Stimulated activated CD4-positive, alpha-beta T cell treated with anti-CD3 and anti-CD28 coated beads, Interleukin-2, amount 100 ng/mL, for 48 hours (primary cell): Measurements from ENCODE around the gene GARS1.

Source experiments
- DNase-seq, 2 donors: peaks; one replicate each; pipeline ENCODE4 v3.0.0-alpha.2; 2020

The GARS1 gene

GRCh38 chr7:30657131-30657530 lies 62.5 kb downstream of the GARS1 start:
- DNase-seq, result no peak

DNA sequence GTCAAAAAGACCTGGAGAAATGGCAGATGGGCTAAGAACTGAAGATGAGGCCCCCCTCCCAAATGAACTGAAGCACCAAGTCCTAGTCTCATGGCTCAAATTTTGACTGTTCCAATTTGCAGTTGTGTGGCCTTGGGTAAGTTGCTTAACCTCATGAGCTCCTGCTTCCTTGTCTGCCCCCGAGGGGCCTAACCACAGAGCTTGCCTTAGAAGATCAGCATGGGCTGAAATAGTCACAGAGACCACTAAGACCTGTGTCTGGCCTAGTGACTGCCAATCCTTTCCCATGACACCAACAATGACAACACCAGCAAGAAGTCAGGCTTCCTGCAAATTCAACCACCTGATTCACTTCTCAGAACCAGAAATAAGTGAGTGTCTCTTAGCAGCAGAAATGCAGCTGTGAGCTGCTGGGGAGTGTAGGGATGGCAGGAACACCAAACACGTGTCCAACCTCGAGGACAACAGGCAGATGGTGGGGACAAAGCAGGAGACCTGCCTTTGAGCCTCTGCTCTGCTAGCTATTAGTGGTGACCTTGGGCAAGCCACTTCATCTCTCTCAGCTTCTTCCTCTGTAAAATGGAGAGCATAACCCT lies 63.9 kb downstream of the GARS1 start:
- DNase-seq, result no peak

- DNase-seq, result no peak
Observed at GRCh38 chr7:30659312-30659711, 64.6 kb downstream of the GARS1 start.

GRCh38 chr7:30660331-30661255 lies 65.9 kb downstream of the GARS1 start:
- no peak for DNase-seq

DNA sequence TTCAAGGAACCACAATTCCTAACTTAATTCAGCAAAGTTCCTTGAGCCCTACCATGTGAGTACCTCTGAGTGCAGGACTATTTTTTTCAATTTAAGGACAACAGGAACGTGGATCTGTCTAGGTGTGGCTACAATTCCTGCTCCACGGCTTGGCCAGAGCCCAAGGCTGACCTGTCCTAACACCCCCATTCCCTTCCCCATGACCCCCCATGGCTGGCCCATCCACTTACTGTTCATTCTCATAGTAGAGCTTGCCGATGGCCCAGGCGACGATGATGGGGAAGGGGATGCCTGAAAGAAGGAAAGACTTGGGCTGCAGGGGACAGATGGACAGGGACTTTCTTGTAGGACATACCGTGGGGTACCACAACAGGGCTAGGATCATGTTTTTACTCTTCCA lies 67.2 kb downstream of the GARS1 start:
- DNase-seq, result no peak

DNA sequence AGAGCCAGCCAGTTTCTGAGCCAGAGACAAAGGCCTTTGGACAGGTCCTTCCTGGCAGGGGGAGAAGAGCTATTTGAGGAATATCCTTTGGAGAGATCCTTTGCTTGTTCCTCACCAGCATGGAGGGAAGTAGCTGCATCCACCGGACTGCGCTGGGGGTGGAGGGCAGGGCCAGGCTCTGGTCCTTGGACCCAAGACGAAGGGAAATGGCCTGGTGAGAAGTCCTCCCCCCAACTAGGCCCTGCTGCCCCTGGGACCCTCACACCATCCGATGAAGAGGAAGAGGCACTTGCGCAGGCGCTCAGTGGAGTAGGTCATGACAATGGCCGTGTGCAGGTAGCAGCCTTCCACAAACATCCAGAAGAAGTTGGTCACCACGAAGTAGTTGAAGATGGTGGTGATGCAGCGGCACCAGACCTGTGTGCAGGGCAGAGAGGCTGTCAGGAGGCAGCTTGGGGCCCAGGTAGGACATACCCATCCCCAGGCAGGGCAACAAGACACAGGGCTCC lies 67.8 kb downstream of the GARS1 start:
- DNase-seq, result no peak

DNA sequence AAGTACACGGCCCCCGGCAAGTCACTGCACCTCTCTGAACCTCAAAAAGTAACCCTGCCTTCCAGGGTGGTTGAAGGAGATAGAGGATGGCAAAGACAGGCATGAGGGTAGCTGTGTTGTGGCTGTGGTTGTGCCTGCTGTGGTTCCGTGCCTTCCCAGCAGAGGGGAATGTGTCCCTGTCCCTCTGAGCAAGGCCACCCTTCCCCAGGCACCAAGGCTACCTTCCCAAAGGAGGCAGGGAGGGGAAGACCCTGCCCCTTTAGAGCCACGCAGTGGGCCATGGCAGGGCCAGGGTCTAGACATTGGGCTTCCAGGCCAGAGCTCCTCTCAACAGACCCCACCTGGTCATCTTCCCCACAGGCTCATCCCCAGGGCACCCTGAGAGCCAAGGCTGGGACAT lies 68.7 kb downstream of the GARS1 start:
- DNase-seq, result no peak

DNA sequence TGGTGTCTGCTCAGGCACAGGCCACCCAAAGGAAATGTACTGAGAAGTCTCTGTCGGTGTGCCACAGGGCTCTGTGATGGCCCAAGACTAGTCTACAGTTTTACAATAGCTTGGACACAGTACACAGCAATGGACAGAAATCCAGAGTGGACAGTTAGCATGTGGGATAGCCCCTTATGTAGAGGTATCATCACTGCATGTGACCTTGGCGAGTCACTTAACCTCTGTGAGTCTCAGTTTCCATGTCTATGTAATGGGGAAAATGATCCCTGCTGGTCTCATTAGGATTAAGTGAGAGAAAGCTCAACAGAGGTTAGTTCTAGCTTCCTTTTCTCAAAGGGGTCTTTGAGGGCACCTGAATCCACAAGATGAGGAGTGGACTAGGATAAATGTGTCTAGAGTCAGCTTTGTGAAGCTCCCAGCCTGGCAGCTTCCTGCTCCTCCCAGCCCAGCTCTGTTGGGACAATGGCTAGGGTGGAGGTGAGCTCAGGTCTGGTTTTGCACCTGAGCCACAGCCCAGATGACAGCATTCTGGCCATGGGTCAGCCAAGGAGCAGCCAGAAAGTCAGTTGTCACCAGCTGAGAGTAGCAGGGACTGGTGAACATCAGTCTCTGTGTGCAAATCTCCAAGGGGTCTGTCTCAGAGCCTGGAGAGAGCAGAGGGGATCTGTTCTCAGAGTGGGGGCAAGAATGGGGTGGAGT lies 69.7 kb downstream of the GARS1 start:
- no peak for DNase-seq

DNA sequence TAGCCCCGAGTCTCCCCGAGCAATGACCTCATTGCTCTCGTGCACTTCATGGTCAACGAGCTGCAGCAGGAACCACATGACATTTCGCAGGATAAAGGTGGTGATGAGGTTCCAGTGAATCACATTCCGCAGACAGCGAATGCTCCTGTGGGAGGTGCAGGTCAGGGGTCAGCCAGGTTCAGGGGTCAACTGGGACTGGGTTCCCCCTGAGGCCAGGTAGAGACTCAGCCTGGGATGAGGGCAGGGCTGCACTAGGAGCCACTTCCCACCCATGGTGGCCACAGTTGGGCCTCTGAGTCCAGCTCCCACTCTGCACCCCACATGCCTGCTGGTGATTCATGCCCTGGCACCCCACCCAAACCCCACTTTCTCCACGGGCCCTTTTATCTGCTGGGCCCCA lies 70.4 kb downstream of the GARS1 start:
- DNase-seq, result no peak

DNA sequence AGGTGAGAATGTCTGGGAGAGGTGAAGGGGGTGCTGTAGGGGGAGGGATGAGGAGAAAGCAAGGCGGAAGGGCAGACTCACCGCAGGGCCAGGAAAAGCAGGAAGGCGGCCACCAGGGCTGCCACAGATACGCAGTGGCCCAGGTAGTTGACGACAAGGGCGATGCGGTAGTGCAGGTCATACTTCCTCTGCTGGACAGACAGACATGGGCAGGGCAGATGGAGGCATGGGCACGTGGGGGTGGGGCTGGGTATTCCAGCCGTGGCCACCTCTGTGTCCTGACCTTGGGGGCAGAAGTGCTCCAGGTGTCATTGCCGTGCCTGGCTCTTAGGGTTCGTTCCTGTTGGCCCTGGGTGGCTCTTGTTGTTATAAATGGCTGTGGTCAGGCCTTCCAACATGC lies 70.8 kb downstream of the GARS1 start:
- no peak for DNase-seq

DNA sequence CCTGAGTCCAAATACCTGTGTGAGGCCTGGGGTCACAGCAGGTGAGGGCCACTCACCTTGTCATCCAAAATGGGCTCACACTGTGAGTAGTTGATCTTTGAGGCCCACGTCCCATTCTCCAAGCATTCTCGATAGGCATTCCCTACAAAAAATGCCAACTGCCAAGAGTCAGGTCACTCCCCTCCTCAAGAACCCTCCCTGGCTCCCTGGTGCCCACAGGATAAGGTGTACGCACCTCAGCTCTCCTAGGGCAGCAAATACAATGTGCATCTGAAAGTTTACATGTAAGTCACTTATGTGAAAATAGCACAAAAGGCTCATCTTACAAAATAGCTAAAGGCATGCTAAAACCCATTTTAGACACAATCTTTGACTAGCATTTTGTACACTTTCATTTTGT lies 72.5 kb downstream of the GARS1 start:
- DNase-seq, result no peak

- DNase-seq, result no peak
Observed at GRCh38 chr7:30668102-30668501, 73.4 kb downstream of the GARS1 start.

- DNase-seq, result no peak
Observed at GRCh38 chr7:30671793-30672465, 77.3 kb downstream of the GARS1 start.

DNA sequence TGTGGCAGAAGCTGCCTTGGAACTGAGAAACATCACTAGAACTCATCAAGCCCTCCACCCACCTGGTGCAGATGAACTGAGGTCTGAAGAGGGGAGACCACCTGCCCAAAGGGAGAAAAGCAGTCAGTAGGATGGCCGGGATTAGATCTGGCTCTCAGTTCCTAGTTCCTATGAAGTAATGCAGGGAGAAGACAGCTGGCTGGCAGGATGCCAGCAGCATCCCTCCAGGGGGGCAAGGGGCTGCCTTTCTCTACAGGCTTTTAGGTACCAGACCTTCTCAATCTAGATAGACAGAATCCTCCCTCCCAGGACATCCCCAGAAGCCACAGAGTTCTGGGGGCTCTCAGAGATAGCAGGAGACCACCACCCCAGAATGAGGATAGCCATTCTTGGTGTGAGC lies 79.7 kb downstream of the GARS1 start:
- DNase-seq, result no peak

GRCh38 chr7:30674876-30675275 lies 80.2 kb downstream of the GARS1 start:
- no peak for DNase-seq

GRCh38 chr7:30678805-30679204 lies 84.1 kb downstream of the GARS1 start:
- no peak for DNase-seq

DNA sequence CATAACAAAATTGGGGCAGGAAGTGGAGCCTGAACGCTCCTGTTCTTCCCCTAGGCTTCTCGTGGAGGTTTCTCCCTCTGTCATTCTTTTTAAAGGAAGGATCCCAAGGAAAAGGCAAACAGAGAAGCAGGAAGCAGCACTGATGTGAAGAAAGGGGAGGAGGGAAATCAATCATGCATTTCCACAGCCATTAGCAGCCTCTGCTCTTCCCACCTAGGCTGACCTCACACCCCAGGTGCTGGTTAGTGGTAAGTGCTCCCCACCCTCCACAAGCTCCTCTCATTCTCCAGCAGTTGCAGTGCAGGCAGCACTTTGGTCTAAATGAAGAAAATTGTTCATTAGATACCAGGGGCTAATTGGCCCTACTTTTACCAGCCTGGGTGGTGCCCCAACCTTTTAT lies 85.0 kb downstream of the GARS1 start:
- DNase-seq, result no peak

- DNase-seq, result no peak
Observed at GRCh38 chr7:30681331-30681797, 86.7 kb downstream of the GARS1 start.

- no peak for DNase-seq
Observed at GRCh38 chr7:30681815-30682211, 87.1 kb downstream of the GARS1 start.

- peak; percentile 9 to 18 for DNase-seq
Observed at GRCh38 chr7:30682212-30683083, 87.8 kb downstream of the GARS1 start, which contains the start of gene CRHR2. Gene CRHR2 (minus strand): TSS chr7:30682456. CDS start chr7:30682280, 176 bp downstream.

GRCh38 chr7:30683306-30683705 lies 88.6 kb downstream of the GARS1 start:
- DNase-seq, result no peak
